ENCODE data around the gene CCP110.

Gene CCP110

GRCh38 chr16:19523559-19524355, at the start of gene CCP110:
Gene CCP110, plus strand, starts transcription at chr16:19523942. Its CDS starts 3,940 bp downstream, at chr16:19527882.
- DNase-seq (ENCODE audit: low read depth), result peak; percentile 97
- no peak for TF ChIP-seq CTCF (IDR thresholded peaks at IDR 0.05; ENCODE audit: low read length, missing control alignments)
- H3K4me3 ChIP-seq (replicated peaks; ENCODE audit: low read depth, low read length), result peak within 1 kb of the TSS; percentile 93

- DNase-seq (ENCODE audit: low read depth), result no peak
- TF ChIP-seq CTCF (IDR thresholded peaks at IDR 0.05; ENCODE audit: low read length, missing control alignments), result no peak
- H3K4me3 ChIP-seq (replicated peaks; ENCODE audit: low read depth, low read length), result no peak overlapping the region
Observed at GRCh38 chr16:19474617-19475016, 49.1 kb upstream of the CCP110 start.

- no peak for DNase-seq (ENCODE audit: low read depth)
Observed at GRCh38 chr16:19478505-19478904, 45.2 kb upstream of the CCP110 start.

GRCh38 chr16:19479302-19479721, 44.4 kb upstream of the CCP110 start:
- TF ChIP-seq CTCF (IDR thresholded peaks at IDR 0.05; ENCODE audit: low read length, missing control alignments), result no peak
- DNase-seq (ENCODE audit: low read depth), result no peak
- H3K4me3 ChIP-seq (replicated peaks; ENCODE audit: low read depth, low read length), result no peak overlapping the region

More at GRCh38 chr16:19478505-19478904, 45.2 kb upstream of the CCP110 start:
- no peak for TF ChIP-seq CTCF (IDR thresholded peaks at IDR 0.05; ENCODE audit: low read length, missing control alignments)
- H3K4me3 ChIP-seq (replicated peaks; ENCODE audit: low read depth, low read length), result no peak overlapping the region

GRCh38 chr16:19481296-19481695, 42.4 kb upstream of the CCP110 start:
- H3K4me3 ChIP-seq (replicated peaks; ENCODE audit: low read depth, low read length), result no peak overlapping the region
- TF ChIP-seq CTCF (IDR thresholded peaks at IDR 0.05; ENCODE audit: low read length, missing control alignments), result no peak
- peak; percentile 13 for DNase-seq (ENCODE audit: low read depth)

- TF ChIP-seq CTCF (IDR thresholded peaks at IDR 0.05; ENCODE audit: low read length, missing control alignments), result no peak
- H3K4me3 ChIP-seq (replicated peaks; ENCODE audit: low read depth, low read length), result no peak overlapping the region
- no peak for DNase-seq (ENCODE audit: low read depth)
Observed at GRCh38 chr16:19481769-19482168, 42.0 kb upstream of the CCP110 start.

GRCh38 chr16:19482291-19482690, 41.5 kb upstream of the CCP110 start:
- H3K4me3 ChIP-seq (replicated peaks; ENCODE audit: low read depth, low read length), result no peak overlapping the region
- no peak for DNase-seq (ENCODE audit: low read depth)
- TF ChIP-seq CTCF (IDR thresholded peaks at IDR 0.05; ENCODE audit: low read length, missing control alignments), result no peak

All from fibroblast of pulmonary artery (primary cell).